ENCODE results near the gene CD99. TPM values are rescaled to one million over a fixed set of nuclear protein-coding genes. Genes with fewer than 3 reads are reported as not detected.

CD99 gene, protein sequence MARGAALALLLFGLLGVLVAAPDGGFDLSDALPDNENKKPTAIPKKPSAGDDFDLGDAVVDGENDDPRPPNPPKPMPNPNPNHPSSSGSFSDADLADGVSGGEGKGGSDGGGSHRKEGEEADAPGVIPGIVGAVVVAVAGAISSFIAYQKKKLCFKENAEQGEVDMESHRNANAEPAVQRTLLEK
- total RNA-seq (2014; rRNA removed; shearing (Covaris generic)) (28.5 and 34.5 TPM in 2 replicates), polyA plus RNA-seq (2016; fragmentation: Nextera tagmentation; extraction: Ambion mirVana) (43.1 and 43.7 TPM in 2 replicates)
- long read RNA-seq, transcript CD99-204 (9 exons, 892 nt) = minor isoform, 5 of 69 reads
- long read RNA-seq, transcript CD99-205 (10 exons, 1,291 nt) = major isoform, 45 of 69 reads
- long read RNA-seq, partial matches to known transcripts = 7 of 69 reads
- long read RNA-seq, other reads (novel, unspliced or antisense) = 8 of 69 reads

DNA sequence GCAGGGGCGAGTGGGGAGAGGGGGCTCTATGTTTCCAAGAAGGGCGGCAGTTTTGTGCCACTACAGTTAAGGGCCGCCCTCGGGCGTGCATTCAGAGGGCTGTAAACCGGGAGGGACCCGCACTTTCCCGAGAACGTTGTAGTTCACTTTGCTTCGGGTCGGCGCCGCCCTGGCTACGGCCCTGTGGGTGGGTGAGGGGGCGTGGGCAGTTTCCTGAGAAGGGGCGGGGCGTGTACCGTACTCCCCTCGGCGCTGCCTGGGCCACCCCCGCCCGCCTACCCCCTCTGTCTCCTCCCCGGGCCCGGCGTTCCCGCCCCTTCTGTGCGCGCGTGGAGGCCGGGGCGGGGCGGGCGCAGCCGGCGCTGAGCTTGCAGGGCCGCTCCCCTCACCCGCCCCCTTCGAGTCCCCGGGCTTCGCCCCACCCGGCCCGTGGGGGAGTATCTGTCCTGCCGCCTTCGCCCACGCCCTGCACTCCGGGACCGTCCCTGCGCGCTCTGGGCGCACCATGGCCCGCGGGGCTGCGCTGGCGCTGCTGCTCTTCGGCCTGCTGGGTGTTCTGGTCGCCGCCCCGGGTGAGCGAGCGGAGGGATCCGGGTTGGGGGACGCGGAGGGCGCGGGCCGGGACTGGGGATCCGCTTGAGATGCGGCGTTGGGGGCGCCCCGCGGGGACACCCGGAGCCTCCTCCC, at the start of gene CD99:
CD99 (plus strand) TSS at position 440 of the 687 bp plus-strand sequence; CDS start at position 506, 66 bp downstream.
- Histone ChIP-seq H3K27ac (ENCODE audit: low read depth) (no peak within 1 kb of the TSS), H3K4me3 (peak within 1 kb of the TSS; percentile 87), H2AFZ (peak within 1 kb of the TSS; percentile 84), H4K20me1 (replicated peaks; ENCODE audit: insufficient read depth) (0 out of 2 replicates have a peak, but pooled peaks cover 7% of the 10 kb centered on the region), H3K79me2 (replicated peaks; ENCODE audit: insufficient read depth) (peaks cover 7% of the 10 kb centered on the region), H3F3A (replicated peaks; ENCODE audit: low read depth) (peaks cover 15% of the 10 kb centered on the region), H3K36me3 (ENCODE audit: insufficient read depth) (no peaks in the 10 kb centered on the region; the same call in 1 of the 2 replicates), H3K27me3 (ENCODE audit: insufficient read depth) (peaks cover 78% of the 10 kb centered on the region), H3K9me2 (ENCODE audit: insufficient read depth) (no peaks in the 10 kb centered on the region), H3K4me1 (ENCODE audit: insufficient read depth) (peaks cover 16% of the 10 kb centered on the region), H3K4me2 (peak within 1 kb of the TSS; percentile 99)
- Mint-ChIP-seq H3K9me3 (no peaks in the 10 kb centered on the region; the same call in 2 of the 3 replicates), H3K4me1 (peaks cover 24% of the 10 kb centered on the region), H3K27me3 (ENCODE audit: insufficient read depth, low read depth, poor library complexity) (peaks cover 59% of the 10 kb centered on the region), H3K4me3 (peak within 1 kb of the TSS; percentile 82), H3K36me3 (ENCODE audit: low read depth) (no peaks in the 10 kb centered on the region), H3K27ac (no peak within 1 kb of the TSS)
- ATAC-seq (peak; percentile 77), DNase-seq (ENCODE audit: low spot score) (peak; percentile 84)
- TF ChIP-seq ETS1 (IDR thresholded peaks at IDR 0.05) (no peak), ZNF331 (CRISPR knock-in tag; IDR thresholded peaks at IDR 0.05; ENCODE audit: low read depth) (no peak), EZH2 (IDR thresholded peaks at IDR 0.05; ENCODE audit: low read depth, unreplicated experiment) (no peak), POLR2AphosphoS5 (IDR thresholded peaks at IDR 0.05; ENCODE audit: low read depth) (0 out of 2 replicates have a peak, but pooled peaks have one; percentile 31)

DNA sequence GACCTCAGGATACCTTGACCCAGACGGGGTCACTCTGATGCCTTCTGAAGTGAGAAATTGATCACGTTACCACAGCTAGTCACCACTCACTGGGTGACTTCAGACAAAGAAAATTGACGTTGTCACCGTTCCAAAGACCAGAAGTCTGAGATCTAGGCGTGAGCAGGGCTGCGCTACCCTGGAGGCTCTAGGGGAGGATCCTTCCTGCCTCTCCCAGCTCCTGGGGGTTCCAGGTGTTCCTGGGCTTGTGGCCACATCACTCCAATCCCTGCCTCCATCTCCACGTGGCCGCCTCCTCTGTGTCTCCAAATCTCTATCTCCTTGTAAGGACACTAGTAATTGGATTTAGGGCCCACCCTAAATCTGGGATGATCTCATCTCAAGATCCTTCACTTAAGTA, 48.9 kb upstream of the CD99 start:
- H3K27ac ChIP-seq (ENCODE audit: low read depth) = no peak overlapping the region
- H3K4me1 ChIP-seq (ENCODE audit: insufficient read depth) = no peaks in the 10 kb centered on the region
- ATAC-seq (no peak), DNase-seq (ENCODE audit: low spot score) (no peak)
- no peak overlapping the region for H3K27ac Mint-ChIP-seq
- peaks cover 3% of the 10 kb centered on the region; the same call in 1 of the 3 replicates for H3K4me1 Mint-ChIP-seq
- no peaks in the 10 kb centered on the region for H3K27me3 ChIP-seq (ENCODE audit: insufficient read depth)
- no peaks in the 10 kb centered on the region; the same call in 2 of the 3 replicates for H3K9me3 Mint-ChIP-seq
- H3K36me3 Mint-ChIP-seq (ENCODE audit: low read depth) = peaks cover 55% of the 10 kb centered on the region
- peaks cover 5% of the 10 kb centered on the region for H3K27me3 Mint-ChIP-seq (ENCODE audit: insufficient read depth, low read depth, poor library complexity)
- H3F3A ChIP-seq (replicated peaks; ENCODE audit: low read depth) = peaks cover 9% of the 10 kb centered on the region; the same call in 1 of the 2 replicates
- H3K9me2 ChIP-seq (ENCODE audit: insufficient read depth) = no peaks in the 10 kb centered on the region
- no peak overlapping the region for H3K4me3 ChIP-seq
- peaks cover 11% of the 10 kb centered on the region for H4K20me1 ChIP-seq (replicated peaks; ENCODE audit: insufficient read depth)
- peaks cover 9% of the 10 kb centered on the region; the same call in 1 of the 2 replicates for H3K36me3 ChIP-seq (ENCODE audit: insufficient read depth)
- H3K4me2 ChIP-seq = no peak overlapping the region
- no peaks in the 10 kb centered on the region for H3K79me2 ChIP-seq (replicated peaks; ENCODE audit: insufficient read depth)
- H3K4me3 Mint-ChIP-seq = no peak overlapping the region
- no peak overlapping the region for H2AFZ ChIP-seq
- TF ChIP-seq CREB1 (CRISPR knock-in tag; IDR thresholded peaks at IDR 0.05; ENCODE audit: low read depth) (no peak), EZH2 (IDR thresholded peaks at IDR 0.05; ENCODE audit: low read depth, unreplicated experiment) (no peak), STAT1 (IDR thresholded peaks at IDR 0.05; ENCODE audit: unreplicated experiment) (no peak), JUNB (IDR thresholded peaks at IDR 0.05; ENCODE audit: unreplicated experiment) (no peak), ZNF331 (CRISPR knock-in tag; IDR thresholded peaks at IDR 0.05; ENCODE audit: low read depth) (no peak), NANOG (IDR thresholded peaks at IDR 0.05; ENCODE audit: borderline replicate concordance) (no peak)
- TF ChIP-seq, protein P1, sequence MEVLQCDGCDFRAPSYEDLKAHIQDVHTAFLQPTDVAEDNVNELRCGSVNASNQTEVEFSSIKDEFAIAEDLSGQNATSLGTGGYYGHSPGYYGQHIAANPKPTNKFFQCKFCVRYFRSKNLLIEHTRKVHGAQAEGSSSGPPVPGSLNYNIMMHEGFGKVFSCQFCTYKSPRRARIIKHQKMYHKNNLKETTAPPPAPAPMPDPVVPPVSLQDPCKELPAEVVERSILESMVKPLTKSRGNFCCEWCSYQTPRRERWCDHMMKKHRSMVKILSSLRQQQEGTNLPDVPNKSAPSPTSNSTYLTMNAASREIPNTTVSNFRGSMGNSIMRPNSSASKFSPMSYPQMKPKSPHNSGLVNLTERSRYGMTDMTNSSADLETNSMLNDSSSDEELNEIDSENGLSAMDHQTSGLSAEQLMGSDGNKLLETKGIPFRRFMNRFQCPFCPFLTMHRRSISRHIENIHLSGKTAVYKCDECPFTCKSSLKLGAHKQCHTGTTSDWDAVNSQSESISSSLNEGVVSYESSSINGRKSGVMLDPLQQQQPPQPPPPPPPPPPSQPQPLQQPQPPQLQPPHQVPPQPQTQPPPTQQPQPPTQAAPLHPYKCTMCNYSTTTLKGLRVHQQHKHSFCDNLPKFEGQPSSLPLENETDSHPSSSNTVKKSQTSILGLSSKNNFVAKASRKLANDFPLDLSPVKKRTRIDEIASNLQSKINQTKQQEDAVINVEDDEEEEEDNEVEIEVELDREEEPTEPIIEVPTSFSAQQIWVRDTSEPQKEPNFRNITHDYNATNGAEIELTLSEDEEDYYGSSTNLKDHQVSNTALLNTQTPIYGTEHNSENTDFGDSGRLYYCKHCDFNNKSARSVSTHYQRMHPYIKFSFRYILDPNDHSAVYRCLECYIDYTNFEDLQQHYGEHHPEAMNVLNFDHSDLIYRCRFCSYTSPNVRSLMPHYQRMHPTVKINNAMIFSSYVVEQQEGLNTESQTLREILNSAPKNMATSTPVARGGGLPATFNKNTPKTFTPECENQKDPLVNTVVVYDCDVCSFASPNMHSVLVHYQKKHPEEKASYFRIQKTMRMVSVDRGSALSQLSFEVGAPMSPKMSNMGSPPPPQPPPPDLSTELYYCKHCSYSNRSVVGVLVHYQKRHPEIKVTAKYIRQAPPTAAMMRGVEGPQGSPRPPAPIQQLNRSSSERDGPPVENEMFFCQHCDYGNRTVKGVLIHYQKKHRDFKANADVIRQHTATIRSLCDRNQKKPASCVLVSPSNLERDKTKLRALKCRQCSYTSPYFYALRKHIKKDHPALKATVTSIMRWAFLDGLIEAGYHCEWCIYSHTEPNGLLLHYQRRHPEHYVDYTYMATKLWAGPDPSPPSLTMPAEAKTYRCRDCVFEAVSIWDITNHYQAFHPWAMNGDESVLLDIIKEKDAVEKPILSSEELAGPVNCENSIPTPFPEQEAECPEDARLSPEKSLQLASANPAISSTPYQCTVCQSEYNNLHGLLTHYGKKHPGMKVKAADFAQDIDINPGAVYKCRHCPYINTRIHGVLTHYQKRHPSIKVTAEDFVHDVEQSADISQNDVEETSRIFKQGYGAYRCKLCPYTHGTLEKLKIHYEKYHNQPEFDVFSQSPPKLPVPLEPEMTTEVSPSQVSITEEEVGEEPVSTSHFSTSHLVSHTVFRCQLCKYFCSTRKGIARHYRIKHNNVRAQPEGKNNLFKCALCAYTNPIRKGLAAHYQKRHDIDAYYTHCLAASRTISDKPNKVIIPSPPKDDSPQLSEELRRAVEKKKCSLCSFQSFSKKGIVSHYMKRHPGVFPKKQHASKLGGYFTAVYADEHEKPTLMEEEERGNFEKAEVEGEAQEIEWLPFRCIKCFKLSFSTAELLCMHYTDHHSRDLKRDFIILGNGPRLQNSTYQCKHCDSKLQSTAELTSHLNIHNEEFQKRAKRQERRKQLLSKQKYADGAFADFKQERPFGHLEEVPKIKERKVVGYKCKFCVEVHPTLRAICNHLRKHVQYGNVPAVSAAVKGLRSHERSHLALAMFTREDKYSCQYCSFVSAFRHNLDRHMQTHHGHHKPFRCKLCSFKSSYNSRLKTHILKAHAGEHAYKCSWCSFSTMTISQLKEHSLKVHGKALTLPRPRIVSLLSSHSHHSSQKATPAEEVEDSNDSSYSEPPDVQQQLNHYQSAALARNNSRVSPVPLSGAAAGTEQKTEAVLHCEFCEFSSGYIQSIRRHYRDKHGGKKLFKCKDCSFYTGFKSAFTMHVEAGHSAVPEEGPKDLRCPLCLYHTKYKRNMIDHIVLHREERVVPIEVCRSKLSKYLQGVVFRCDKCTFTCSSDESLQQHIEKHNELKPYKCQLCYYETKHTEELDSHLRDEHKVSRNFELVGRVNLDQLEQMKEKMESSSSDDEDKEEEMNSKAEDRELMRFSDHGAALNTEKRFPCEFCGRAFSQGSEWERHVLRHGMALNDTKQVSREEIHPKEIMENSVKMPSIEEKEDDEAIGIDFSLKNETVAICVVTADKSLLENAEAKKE (CRISPR knock-in tag; IDR thresholded peaks at IDR 0.05) = no peak
